Neural crest cell (in vitro differentiated cells): ENCODE measurements around the gene SAP30BP. TPM values are rescaled to one million over a fixed set of nuclear protein-coding genes. Genes with fewer than 3 reads are reported as not detected.
A peak's percentile ranks its signal among the peaks of the same experiment; 100 is the strongest.

Source experiments
- DNase-seq: peaks from one replicate; pipeline ENCODE4 v3.0.0; 2021; ENCODE audit warnings: low read depth, mixed read lengths, low spot score
- H3K27ac Mint-ChIP-seq: one replicate; pipeline ENCODE4 v1.8.0; 2021; ENCODE audit warnings: mild to moderate bottlenecking, mixed read lengths; ENCODE audit not compliant: unreplicated experiment
- H3K27me3 Mint-ChIP-seq: 2 replicates; pipeline ENCODE4 v1.8.0; 2021; ENCODE audit warnings: low read depth, mild to moderate bottlenecking, mixed read lengths
- H3K36me3 Mint-ChIP-seq: 2 replicates; pipeline ENCODE4 v1.8.0; 2021; ENCODE audit warnings: low read depth, mild to moderate bottlenecking, mixed read lengths
- H3K4me1 Mint-ChIP-seq: 2 replicates; pipeline ENCODE4 v1.8.0; 2021; ENCODE audit warnings: mixed read lengths
- H3K4me3 Mint-ChIP-seq: one replicate; pipeline ENCODE4 v1.8.0; 2021; ENCODE audit warnings: mild to moderate bottlenecking, mixed read lengths
- H3K9me3 Mint-ChIP-seq: 2 replicates; pipeline ENCODE4 v1.8.0; 2021; ENCODE audit warnings: mixed read lengths
- CTCF ChIP-seq: fragments of 200-600 bp; sonication (generic); conservative IDR thresholded peaks from 2 replicates; pipeline ENCODE4 v1.5.0; 2021; ENCODE audit warnings: antibody characterized with exemption, mild to moderate bottlenecking
- total RNA-seq: library from RNA; stranded (reverse); gene quantifications from 2 replicates; pipeline ENCODE4 v1.2.1, GENCODE V29; 2021

The SAP30BP gene
- total RNA-seq, 1 donor from 2014 or later, result 113 TPM

GRCh38 chr17:75646638-75646992 lies 20.5 kb upstream of the SAP30BP start:
- Mint-ChIP-seq H3K4me1 (peaks cover 14% of the 10 kb centered on the region), H3K27me3 (no peaks in the 10 kb centered on the region), H3K9me3 (no peaks in the 10 kb centered on the region), H3K4me3 (no peak overlapping the region), H3K27ac (no peak overlapping the region), H3K36me3 (no peaks in the 10 kb centered on the region)
- TF ChIP-seq CTCF, result no peak
- no peak for DNase-seq

DNA sequence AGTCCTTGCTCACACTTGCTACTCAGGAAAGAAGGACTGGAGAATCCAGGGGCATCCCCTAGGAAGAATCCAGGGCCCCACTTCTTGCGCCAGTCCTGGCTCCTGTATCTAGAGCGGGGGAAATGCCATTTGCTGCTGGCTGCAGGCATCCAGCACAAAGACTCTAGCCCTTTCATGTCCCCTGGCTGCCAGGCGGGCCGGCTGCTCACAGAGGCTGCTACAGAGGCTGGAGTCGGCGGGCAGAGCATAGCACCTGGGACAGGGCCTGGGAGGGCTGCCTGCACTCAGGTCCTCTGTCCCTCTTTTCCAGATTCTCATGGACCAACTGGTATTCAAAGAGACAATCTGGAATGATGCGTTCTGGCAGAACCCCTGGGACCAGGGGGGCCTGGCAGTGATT lies 20.1 kb upstream of the SAP30BP start:
- no peak for TF ChIP-seq CTCF
- H3K4me3 Mint-ChIP-seq, result no peak overlapping the region
- no peak for DNase-seq
- H3K4me1 Mint-ChIP-seq, result peaks cover 14% of the 10 kb centered on the region
- H3K27ac Mint-ChIP-seq, result no peak overlapping the region
- H3K9me3 Mint-ChIP-seq, result no peaks in the 10 kb centered on the region
- no peaks in the 10 kb centered on the region for H3K27me3 Mint-ChIP-seq
- no peaks in the 10 kb centered on the region for H3K36me3 Mint-ChIP-seq

- no peak for TF ChIP-seq CTCF
- Mint-ChIP-seq H3K9me3 (no peaks in the 10 kb centered on the region), H3K36me3 (no peaks in the 10 kb centered on the region), H3K27me3 (no peaks in the 10 kb centered on the region), H3K27ac (peak overlapping the region; percentile 12), H3K4me1 (peaks cover 14% of the 10 kb centered on the region), H3K4me3 (no peak overlapping the region)
- DNase-seq, result no peak
Observed at GRCh38 chr17:75647921-75648320, 19.2 kb upstream of the SAP30BP start.

- Mint-ChIP-seq H3K36me3 (no peaks in the 10 kb centered on the region), H3K27me3 (no peaks in the 10 kb centered on the region), H3K9me3 (no peaks in the 10 kb centered on the region), H3K4me3 (no peak overlapping the region), H3K27ac (no peak overlapping the region), H3K4me1 (peaks cover 14% of the 10 kb centered on the region)
- no peak for DNase-seq
- no peak for TF ChIP-seq CTCF
Observed at GRCh38 chr17:75649687-75650086, 17.5 kb upstream of the SAP30BP start.

GRCh38 chr17:75650874-75651273 lies 16.3 kb upstream of the SAP30BP start:
- no peak for DNase-seq
- Mint-ChIP-seq H3K27me3 (no peaks in the 10 kb centered on the region), H3K4me1 (peaks cover 14% of the 10 kb centered on the region), H3K36me3 (no peaks in the 10 kb centered on the region), H3K9me3 (no peaks in the 10 kb centered on the region), H3K27ac (no peak overlapping the region), H3K4me3 (no peak overlapping the region)
- TF ChIP-seq CTCF, result no peak

DNA sequence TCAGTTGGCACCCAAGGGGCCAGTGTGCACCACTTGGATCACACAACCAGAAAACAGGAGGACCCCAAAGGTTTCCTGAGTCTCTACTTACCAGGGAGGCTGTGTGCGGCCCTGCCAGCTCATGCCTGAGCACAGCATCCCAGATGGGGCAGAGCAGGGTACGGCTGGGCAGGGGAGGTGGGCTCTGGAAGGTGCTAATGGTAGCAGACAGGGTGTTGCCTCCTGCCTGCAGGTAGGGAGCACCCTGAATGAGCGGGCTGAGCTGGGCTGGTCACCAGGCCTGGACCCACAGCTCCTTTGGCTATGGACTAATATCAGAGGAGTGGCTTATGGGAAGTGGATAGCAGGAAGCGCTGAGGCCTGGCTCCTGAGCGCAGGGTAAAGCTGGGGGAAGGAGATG lies 14.8 kb upstream of the SAP30BP start:
- no peak for DNase-seq
- no peak overlapping the region for H3K27ac Mint-ChIP-seq
- no peak for TF ChIP-seq CTCF
- peaks cover 14% of the 10 kb centered on the region for H3K4me1 Mint-ChIP-seq
- H3K9me3 Mint-ChIP-seq, result no peaks in the 10 kb centered on the region
- no peaks in the 10 kb centered on the region for H3K27me3 Mint-ChIP-seq
- H3K36me3 Mint-ChIP-seq, result no peaks in the 10 kb centered on the region
- no peak overlapping the region for H3K4me3 Mint-ChIP-seq
